Trophoblast cell (in vitro differentiated cells and primary cell): ENCODE data around the gene ADAMTS15.

Experiments
- DNase-seq, 2 donors: peaks; one replicate each; pipeline ENCODE4 v3.0.0-alpha.2; 2016
- H2AFZ ChIP-seq: 2 replicates; pipeline ENCODE4 v1.6.1; 2013; ENCODE audit warnings: low read length, moderate library complexity, mild to moderate bottlenecking; ENCODE audit not compliant: insufficient read depth, poor library complexity
- H2AK5ac ChIP-seq: 2 replicates; pipeline ENCODE4 v1.6.1; 2013; ENCODE audit warnings: mild to moderate bottlenecking, low read length
- H2BK120ac ChIP-seq: 2 replicates; pipeline ENCODE4 v1.6.1; 2013; ENCODE audit warnings: low read length, mild to moderate bottlenecking, moderate library complexity; ENCODE audit not compliant: insufficient read depth, poor library complexity
- H2BK12ac ChIP-seq: 2 replicates; pipeline ENCODE4 v1.6.1; 2013; ENCODE audit warnings: mild to moderate bottlenecking, low read length, moderate library complexity
- H2BK5ac ChIP-seq: 2 replicates; pipeline ENCODE4 v1.6.1; 2013; ENCODE audit warnings: low read length, low read depth, moderate library complexity, mild to moderate bottlenecking; ENCODE audit not compliant: poor library complexity
- H3K14ac ChIP-seq: 2 replicates; pipeline ENCODE4 v1.6.1; 2013; ENCODE audit warnings: mild to moderate bottlenecking, low read length
- H3K18ac ChIP-seq: 2 replicates; pipeline ENCODE4 v1.6.1; 2013; ENCODE audit warnings: mild to moderate bottlenecking, low read length
- H3K23ac ChIP-seq: 2 replicates; pipeline ENCODE4 v1.6.1; 2013; ENCODE audit warnings: low read length
- H3K27ac ChIP-seq: 2 replicates; pipeline ENCODE4 v1.5.1; 2013; ENCODE audit warnings: low read depth, mild to moderate bottlenecking, inconsistent platforms, low read length, moderate library complexity
- H3K27me3 ChIP-seq: 2 replicates; pipeline ENCODE4 v1.6.1; 2013; ENCODE audit warnings: inconsistent platforms, mild to moderate bottlenecking, low read length, moderate library complexity; ENCODE audit not compliant: insufficient read depth
- H3K36me3 ChIP-seq, 2 experiments: 1 replicate in 1 of 2; 2 replicates in 1 of 2; pipeline ENCODE4 v1.6.1; 2013; ENCODE audit warnings: low read length in 2 of 2, mild to moderate bottlenecking in 2 of 2, moderate library complexity in 1 of 2; ENCODE audit not compliant: insufficient read depth in 2 of 2, control insufficient read depth in 1 of 2
- H3K4ac ChIP-seq: 2 replicates; pipeline ENCODE4 v1.6.1; 2013; ENCODE audit warnings: low read depth, mild to moderate bottlenecking, low read length, moderate library complexity
- H3K4me1 ChIP-seq, 2 experiments: 1 replicate in 1 of 2; 2 replicates in 1 of 2; pipeline ENCODE4 v1.6.1; 2013; ENCODE audit warnings: low read length in 2 of 2, mild to moderate bottlenecking in 2 of 2, moderate library complexity in 1 of 2; ENCODE audit not compliant: insufficient read depth in 2 of 2, control insufficient read depth in 1 of 2
- H3K4me2 ChIP-seq: 2 replicates; pipeline ENCODE4 v1.6.1; 2013; ENCODE audit warnings: inconsistent platforms, mild to moderate bottlenecking, low read length, moderate library complexity
- H3K4me3 ChIP-seq: 2 replicates; pipeline ENCODE4 v1.5.1; 2013; ENCODE audit warnings: mild to moderate bottlenecking, low read depth, low read length, inconsistent platforms
- H3K79me1 ChIP-seq: one replicate; pipeline ENCODE4 v1.6.1; 2013; ENCODE audit warnings: low read length
- H3K79me2 ChIP-seq: 2 replicates; pipeline ENCODE4 v1.6.1; 2013; ENCODE audit warnings: low read length, mild to moderate bottlenecking; ENCODE audit not compliant: control insufficient read depth, insufficient read depth, poor library complexity
- H3K9ac ChIP-seq: 2 replicates; pipeline ENCODE4 v1.6.1; 2013; ENCODE audit warnings: mild to moderate bottlenecking, low read length
- H3K9me3 ChIP-seq: 2 replicates; pipeline ENCODE4 v1.6.1; 2013; ENCODE audit warnings: low read depth, mild to moderate bottlenecking, control low read depth, inconsistent platforms, low read length; ENCODE audit not compliant: insufficient read depth
- H4K12ac ChIP-seq: 2 replicates; pipeline ENCODE4 v1.6.1; 2013; ENCODE audit warnings: low read depth, mild to moderate bottlenecking, low read length, moderate library complexity
- H4K8ac ChIP-seq: 2 replicates; pipeline ENCODE4 v1.6.1; 2013; ENCODE audit warnings: low read depth, mild to moderate bottlenecking, low read length, moderate library complexity
- H4K91ac ChIP-seq: one replicate; pipeline ENCODE4 v1.6.1; 2013; ENCODE audit warnings: low read depth, mild to moderate bottlenecking, low read length, moderate library complexity
- WGBS: extraction: QIAGEN DNeasy Blood & Tissue Kit; methylation state at CpG from one replicate; pipeline ENCODE4 v1.1.7; 2013; ENCODE audit warnings: missing lambda C conversion rate; ENCODE audit not compliant: insufficient read length, insufficient coverage; ENCODE audit errors: extremely low coverage; 5-methylcytosine and 5-hydroxymethylcytosine counted together

The ADAMTS15 gene

DNA sequence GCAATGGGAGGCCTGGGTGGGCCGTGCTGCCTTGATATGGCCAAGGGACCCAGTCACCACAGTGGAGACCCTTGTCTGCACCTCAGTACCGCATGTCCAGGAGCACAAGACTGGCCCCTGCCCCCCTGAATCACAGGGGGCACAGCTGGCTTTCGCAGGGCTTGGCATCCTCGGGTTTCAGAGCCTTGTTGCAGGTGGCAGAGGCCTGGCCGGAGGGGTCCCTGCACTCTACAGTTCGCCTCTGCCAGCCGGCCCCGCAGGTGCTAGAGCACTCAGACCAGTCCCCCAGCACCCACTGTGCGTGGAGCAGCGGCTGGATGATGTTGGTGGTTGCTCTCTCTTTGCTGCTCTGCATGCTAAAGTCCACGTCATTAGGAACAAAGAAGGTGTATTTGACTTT, 43.0 kb upstream of the ADAMTS15 start:
- Histone ChIP-seq H3K4me2 (no peak overlapping the region), H2AK5ac (no peak overlapping the region), H3K9ac (no peak overlapping the region), H3K4me3 (no peak overlapping the region), H2BK120ac (no peak overlapping the region), H4K12ac (no peak overlapping the region), H2BK5ac (no peak overlapping the region), H3K4ac (no peak overlapping the region), H3K9me3 (no peaks in the 10 kb centered on the region), H3K4me1 (peaks cover 16 to 18% of the 10 kb centered on the region in 2 experiments), H4K8ac (no peak overlapping the region), H3K18ac (no peak overlapping the region), H3K79me2 (no peaks in the 10 kb centered on the region), H3K27ac (no peak overlapping the region), H4K91ac (no peak overlapping the region), H2BK12ac (no peak overlapping the region), H3K27me3 (no peaks in the 10 kb centered on the region), H3K23ac (no peak overlapping the region), H2AFZ (no peak overlapping the region), H3K79me1 (peaks cover 1% of the 10 kb centered on the region), H3K14ac (no peak overlapping the region), H3K36me3 (no peaks in the 10 kb centered on the region)
- no peak for DNase-seq
- WGBS = no CpG with 5 or more reads among the region's 11 CpGs

GRCh38 chr11:130407978-130408377, 40.5 kb upstream of the ADAMTS15 start:
- Histone ChIP-seq H3K36me3 (no peaks in the 10 kb centered on the region), H3K23ac (no peak overlapping the region), H3K4me1 (peaks cover 9 to 10% of the 10 kb centered on the region in 2 experiments), H3K4me2 (no peak overlapping the region), H3K79me2 (no peaks in the 10 kb centered on the region), H3K9me3 (no peaks in the 10 kb centered on the region), H3K4ac (no peak overlapping the region), H3K27ac (no peak overlapping the region), H2BK12ac (no peak overlapping the region), H3K79me1 (no peaks in the 10 kb centered on the region), H2BK120ac (no peak overlapping the region), H3K18ac (no peak overlapping the region), H4K8ac (no peak overlapping the region), H2BK5ac (no peak overlapping the region), H2AFZ (no peak overlapping the region), H2AK5ac (no peak overlapping the region), H3K4me3 (no peak overlapping the region), H4K91ac (no peak overlapping the region), H4K12ac (no peak overlapping the region), H3K9ac (no peak overlapping the region), H3K14ac (no peak overlapping the region), H3K27me3 (no peaks in the 10 kb centered on the region)
- no CpG with 5 or more reads among the region's 7 CpGs for WGBS
- no peak for DNase-seq

GRCh38 chr11:130408401-130408890, 40.0 kb upstream of the ADAMTS15 start:
- H3K27me3 ChIP-seq = no peaks in the 10 kb centered on the region
- H2BK5ac ChIP-seq = no peak overlapping the region
- no peak overlapping the region for H3K4me2 ChIP-seq
- peaks cover 4 to 6% of the 10 kb centered on the region in 2 experiments for H3K4me1 ChIP-seq
- H3K27ac ChIP-seq = no peak overlapping the region
- no peak overlapping the region for H3K23ac ChIP-seq
- H2AFZ ChIP-seq = no peak overlapping the region
- no peaks in the 10 kb centered on the region for H3K79me2 ChIP-seq
- H4K8ac ChIP-seq = no peak overlapping the region
- no peak for DNase-seq
- H2BK120ac ChIP-seq = no peak overlapping the region
- H3K9ac ChIP-seq = no peak overlapping the region
- H3K14ac ChIP-seq = no peak overlapping the region
- no peaks in the 10 kb centered on the region for H3K36me3 ChIP-seq
- H3K4ac ChIP-seq = no peak overlapping the region
- no peak overlapping the region for H4K91ac ChIP-seq
- no peak overlapping the region for H2BK12ac ChIP-seq
- H4K12ac ChIP-seq = no peak overlapping the region
- no CpG with 5 or more reads among the region's 18 CpGs for WGBS
- no peaks in the 10 kb centered on the region for H3K9me3 ChIP-seq
- H3K4me3 ChIP-seq = no peak overlapping the region
- H3K18ac ChIP-seq = no peak overlapping the region
- H2AK5ac ChIP-seq = no peak overlapping the region
- H3K79me1 ChIP-seq = no peaks in the 10 kb centered on the region

- Histone ChIP-seq H2BK120ac (no peak overlapping the region), H4K12ac (no peak overlapping the region), H3K4me2 (no peak overlapping the region), H2AFZ (no peak overlapping the region), H2AK5ac (no peak overlapping the region), H3K18ac (no peak overlapping the region), H3K9ac (no peak overlapping the region), H3K4me3 (no peak overlapping the region), H4K91ac (no peak overlapping the region), H3K36me3 (no peaks in the 10 kb centered on the region), H3K4me1 (peaks cover 2% of the 10 kb centered on the region in 2 experiments), H3K79me2 (no peaks in the 10 kb centered on the region), H3K27ac (no peak overlapping the region), H2BK12ac (no peak overlapping the region), H3K79me1 (no peaks in the 10 kb centered on the region), H3K23ac (no peak overlapping the region), H2BK5ac (no peak overlapping the region), H3K14ac (no peak overlapping the region), H3K27me3 (no peaks in the 10 kb centered on the region), H3K9me3 (no peaks in the 10 kb centered on the region), H4K8ac (no peak overlapping the region), H3K4ac (no peak overlapping the region)
- WGBS = no CpG with 5 or more reads among the region's 8 CpGs
- DNase-seq = no peak
Observed at GRCh38 chr11:130408901-130409300, 39.5 kb upstream of the ADAMTS15 start.
